ENCODE data around the gene PARD3.

PARD3 gene

GRCh38 chr10:34229917-34230316 lies 585.2 kb downstream of the PARD3 start:
- DNase-seq, result no peak

- no peak for DNase-seq
These were observed 587.0 kb downstream of the PARD3 start for GRCh38 chr10:34228066-34228465.

- DNase-seq, result no peak
These were observed 590.5 kb downstream of the PARD3 start for GRCh38 chr10:34224639-34225038.

GRCh38 chr10:34223658-34224057 lies 591.4 kb downstream of the PARD3 start:
- DNase-seq, result no peak

GRCh38 chr10:34222359-34222758 lies 592.7 kb downstream of the PARD3 start:
- no peak for DNase-seq

- DNase-seq, result no peak
These were observed 595.1 kb downstream of the PARD3 start for GRCh38 chr10:34219753-34220548.

GRCh38 chr10:34217524-34217923 lies 597.6 kb downstream of the PARD3 start:
- no peak for DNase-seq

GRCh38 chr10:34216348-34216945 lies 598.6 kb downstream of the PARD3 start:
- DNase-seq, result no peak

- no peak for DNase-seq
These were observed 601.3 kb downstream of the PARD3 start for GRCh38 chr10:34213805-34214197.

GRCh38 chr10:34213193-34213804 lies 601.8 kb downstream of the PARD3 start:
- DNase-seq, result no peak

GRCh38 chr10:34207343-34207742 lies 607.8 kb downstream of the PARD3 start:
- no peak for DNase-seq

GRCh38 chr10:34206935-34207268 lies 608.2 kb downstream of the PARD3 start:
- DNase-seq, result no peak

GRCh38 chr10:34206078-34206934 lies 608.8 kb downstream of the PARD3 start:
- no peak for DNase-seq

- peak; percentile 68 for DNase-seq
These were observed 609.6 kb downstream of the PARD3 start for GRCh38 chr10:34205452-34205851.

- no peak for DNase-seq
These were observed 611.0 kb downstream of the PARD3 start for GRCh38 chr10:34203966-34204630.

GRCh38 chr10:34200355-34200901 lies 614.7 kb downstream of the PARD3 start:
- peak; percentile 78 for DNase-seq

- DNase-seq, result no peak
These were observed 616.1 kb downstream of the PARD3 start for GRCh38 chr10:34198953-34199352.

- DNase-seq, result no peak
These were observed 619.0 kb downstream of the PARD3 start for GRCh38 chr10:34196058-34196433.

GRCh38 chr10:34195364-34196057 lies 619.6 kb downstream of the PARD3 start:
- no peak for DNase-seq

- no peak for DNase-seq
These were observed 621.0 kb downstream of the PARD3 start for GRCh38 chr10:34193931-34194626.

GRCh38 chr10:34192646-34193045 lies 622.5 kb downstream of the PARD3 start:
- DNase-seq, result no peak
